Measurements from ENCODE around the gene ERBB2. TPM values are rescaled to one million over a fixed set of nuclear protein-coding genes. Genes with fewer than 3 reads are reported as not detected.
A peak's percentile ranks its signal among the peaks of the same experiment; 100 is the strongest.
"Not testable (repeated sequence)": the region's sequence is repeated elsewhere in the genome, so short reads cannot be mapped to it uniquely, and the experiment has no call there.

ERBB2 gene
- total and polyA plus RNA-seq, 12 donors = 40.3 to 89.1 (median 66.1) TPM

GRCh38 chr17:39706921-39707337, 7.1 kb downstream of the ERBB2 start:
- intact Hi-C loops (cut with DNase I) = no loop called here
- DNase-seq (no peak), ATAC-seq (no peak)
- Histone ChIP-seq H3K9me3 (no peaks in the 10 kb centered on the region), H3K27me3 (peaks cover 0 to under 1% (median 0%) of the 10 kb centered on the region in 7 donors), H3K4me1 (peaks cover 7 to 45% (median 30%) of the 10 kb centered on the region in 9 donors), H3K4me3 (no peak overlapping the region), H3K27ac (peak overlapping the region in 1 of 10 donors; percentile 81), H3K36me3 (peaks cover 0 to 53% (median 18%) of the 10 kb centered on the region in 9 donors)
- 76 to 83% methylated on average over 7 of the region's 7 CpGs for WGBS, 2 donors
- TF ChIP-seq, protein P1, sequence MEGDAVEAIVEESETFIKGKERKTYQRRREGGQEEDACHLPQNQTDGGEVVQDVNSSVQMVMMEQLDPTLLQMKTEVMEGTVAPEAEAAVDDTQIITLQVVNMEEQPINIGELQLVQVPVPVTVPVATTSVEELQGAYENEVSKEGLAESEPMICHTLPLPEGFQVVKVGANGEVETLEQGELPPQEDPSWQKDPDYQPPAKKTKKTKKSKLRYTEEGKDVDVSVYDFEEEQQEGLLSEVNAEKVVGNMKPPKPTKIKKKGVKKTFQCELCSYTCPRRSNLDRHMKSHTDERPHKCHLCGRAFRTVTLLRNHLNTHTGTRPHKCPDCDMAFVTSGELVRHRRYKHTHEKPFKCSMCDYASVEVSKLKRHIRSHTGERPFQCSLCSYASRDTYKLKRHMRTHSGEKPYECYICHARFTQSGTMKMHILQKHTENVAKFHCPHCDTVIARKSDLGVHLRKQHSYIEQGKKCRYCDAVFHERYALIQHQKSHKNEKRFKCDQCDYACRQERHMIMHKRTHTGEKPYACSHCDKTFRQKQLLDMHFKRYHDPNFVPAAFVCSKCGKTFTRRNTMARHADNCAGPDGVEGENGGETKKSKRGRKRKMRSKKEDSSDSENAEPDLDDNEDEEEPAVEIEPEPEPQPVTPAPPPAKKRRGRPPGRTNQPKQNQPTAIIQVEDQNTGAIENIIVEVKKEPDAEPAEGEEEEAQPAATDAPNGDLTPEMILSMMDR (IDR thresholded peaks at IDR 0.05) = no peak

- no peak for ATAC-seq
- TF ChIP-seq, protein P1 (IDR thresholded peaks at IDR 0.05) = no peak
- 85 to 86% methylated on average over 14 of the region's 14 CpGs for WGBS, 2 donors
- Histone ChIP-seq H3K36me3 (peaks cover 0 to 77% (median 33%) of the 10 kb centered on the region in 9 donors), H3K4me3 (no peak overlapping the region), H3K9me3 (no peaks in the 10 kb centered on the region), H3K27me3 (no peaks in the 10 kb centered on the region), H3K27ac (no peak overlapping the region), H3K4me1 (peaks cover 3 to 26% (median 14%) of the 10 kb centered on the region in 9 donors)
- DNase-seq = no peak
- intact Hi-C loops (cut with DNase I) = no loop called here
Observed at GRCh38 chr17:39709319-39709997, 9.6 kb downstream of the ERBB2 start.

- H3K36me3 ChIP-seq = peaks cover 0 to 86% (median 35%) of the 10 kb centered on the region in 9 donors
- H3K4me1 ChIP-seq = peaks cover 2 to 17% (median 9%) of the 10 kb centered on the region in 9 donors
- no peak overlapping the region for H3K4me3 ChIP-seq
- DNase-seq (no peak), ATAC-seq (no peak)
- TF ChIP-seq, protein P1 (IDR thresholded peaks at IDR 0.05) = no peak
- WGBS, 2 donors = 89 to 91% methylated on average over 20 of the region's 20 CpGs
- H3K9me3 ChIP-seq = no peaks in the 10 kb centered on the region
- H3K27me3 ChIP-seq = no peaks in the 10 kb centered on the region
- intact Hi-C loops (cut with DNase I) = no loop called here
- H3K27ac ChIP-seq = no peak overlapping the region
Observed at GRCh38 chr17:39709998-39710964, 10.4 kb downstream of the ERBB2 start.

- H3K27ac ChIP-seq; H3K27me3 ChIP-seq; intact Hi-C loops (cut with DNase I); H3K9me3 ChIP-seq; DNase-seq; H3K4me3 ChIP-seq; ATAC-seq: not testable (repeated sequence)
- WGBS, 2 donors = 82% methylated on average over 11 of the region's 11 CpGs
- H3K4me1 ChIP-seq = peaks cover 0 to 15% (median 6%) of the 10 kb centered on the region in 9 donors
- peaks cover 0 to 94% (median 42%) of the 10 kb centered on the region in 9 donors for H3K36me3 ChIP-seq
Observed at GRCh38 chr17:39711071-39711470, 11.2 kb downstream of the ERBB2 start.
